Ramos (cell line): ENCODE measurements around the gene KCTD6.

Source experiments
- in situ Hi-C: fragments of 300-500 bp; cut with MboI; formaldehyde crosslinking; loops from one replicate; pipeline ENCODE4 v1.14.3; 2022; ENCODE audit warnings: low sequenced_read_pairs; ENCODE audit not compliant: unreplicated experiment

The KCTD6 gene

GRCh38 chr3:58484722-58485069, 7.2 kb upstream of the KCTD6 start:
- in situ Hi-C loops: no loop called here

GRCh38 chr3:58485801-58486435, 6.0 kb upstream of the KCTD6 start:
- in situ Hi-C loops: no loop called here

GRCh38 chr3:58487140-58487886, 4.6 kb upstream of the KCTD6 start:
- in situ Hi-C loops: no loop called here

- in situ Hi-C loops: no loop called here
Observed at GRCh38 chr3:58488967-58489366, 2.9 kb upstream of the KCTD6 start.

GRCh38 chr3:58490860-58491501, 915 bp upstream of the KCTD6 start:
- in situ Hi-C loops: no loop called here

- in situ Hi-C loops: no loop called here
Observed at GRCh38 chr3:58492494-58492905, 604 bp downstream of the KCTD6 start.

- in situ Hi-C loops: no loop called here
Observed at GRCh38 chr3:58494107-58494506, 2.2 kb downstream of the KCTD6 start.

GRCh38 chr3:58495101-58495500, 3.2 kb downstream of the KCTD6 start:
- in situ Hi-C loops: no loop called here

- in situ Hi-C loops: no loop called here
Observed at GRCh38 chr3:58496206-58496857, 4.4 kb downstream of the KCTD6 start.

- in situ Hi-C loops: no loop called here
Observed at GRCh38 chr3:58497097-58497496, 5.2 kb downstream of the KCTD6 start.

- in situ Hi-C loops: no loop called here
Observed at GRCh38 chr3:58502872-58503271, 11.0 kb downstream of the KCTD6 start.

- in situ Hi-C loops: no loop called here
Observed at GRCh38 chr3:58507356-58508078, 15.6 kb downstream of the KCTD6 start.

GRCh38 chr3:58508437-58508836, 16.5 kb downstream of the KCTD6 start:
- in situ Hi-C loops: no loop called here

- in situ Hi-C loops: no loop called here
Observed at GRCh38 chr3:58514405-58514804, 22.5 kb downstream of the KCTD6 start.

- in situ Hi-C loops: no loop called here
Observed at GRCh38 chr3:58518291-58518789, 26.4 kb downstream of the KCTD6 start.

- in situ Hi-C loops: no loop called here
Observed at GRCh38 chr3:58519668-58520402, 27.9 kb downstream of the KCTD6 start.

GRCh38 chr3:58520403-58521335, 28.8 kb downstream of the KCTD6 start:
- in situ Hi-C loops: no loop called here

- in situ Hi-C loops: no loop called here
Observed at GRCh38 chr3:58521336-58521670, 29.4 kb downstream of the KCTD6 start.
